OCI-LY1 (cell line): ENCODE data around the gene INTS7.

Experiments
- H2AFZ ChIP-seq: fragments of 200-600 bp; sonication (generic), shearing (Covaris generic); 2 replicates; pipeline ENCODE4 v1.6.0; 2014; ENCODE audit warnings: antibody characterized with exemption, mild to moderate bottlenecking, low read length
- H3F3A ChIP-seq: fragments of 200-600 bp; sonication (generic), shearing (Covaris generic); 2 replicates; pipeline ENCODE4 v1.6.0; 2014; ENCODE audit warnings: mild to moderate bottlenecking, antibody characterized with exemption, low read length, moderate library complexity; ENCODE audit not compliant: insufficient read depth
- H3K27ac ChIP-seq: fragments of 200-600 bp; sonication (generic); 2 replicates; pipeline ENCODE4 v1.5.1; 2014; ENCODE audit warnings: low read length, mixed run types, mild to moderate bottlenecking, low read depth; ENCODE audit not compliant: poor library complexity, severe bottlenecking
- H3K27me3 ChIP-seq: fragments of 200-600 bp; sonication (generic); 2 replicates; pipeline ENCODE4 v1.6.0; 2014; ENCODE audit warnings: antibody characterized with exemption, mild to moderate bottlenecking, low read length, moderate library complexity; ENCODE audit not compliant: insufficient read depth
- H3K36me3 ChIP-seq: fragments of 200-600 bp; sonication (generic); 2 replicates; pipeline ENCODE4 v1.6.1; 2014; ENCODE audit warnings: mild to moderate bottlenecking, antibody characterized with exemption, low read length, moderate library complexity, mixed read lengths; ENCODE audit not compliant: insufficient read depth
- H3K4me1 ChIP-seq: fragments of 200-600 bp; sonication (generic); 2 replicates; pipeline ENCODE4 v1.5.1; 2014; ENCODE audit warnings: mild to moderate bottlenecking, low read length, moderate library complexity; ENCODE audit not compliant: insufficient read depth, severe bottlenecking
- H3K4me2 ChIP-seq: fragments of 200-600 bp; sonication (generic), shearing (Covaris generic); 2 replicates; pipeline ENCODE4 v1.6.1; 2014; ENCODE audit warnings: low read length
- H3K4me3 ChIP-seq: fragments of 200-600 bp; sonication (generic); 2 replicates; pipeline ENCODE4 v1.5.1; 2014; ENCODE audit warnings: low read length, low read depth, mild to moderate bottlenecking, mixed read lengths; ENCODE audit not compliant: poor library complexity, severe bottlenecking
- H3K79me2 ChIP-seq: fragments of 200-600 bp; shearing (Covaris generic); 2 replicates; pipeline ENCODE4 v1.6.1; 2016; ENCODE audit warnings: mixed run types, low read length, mixed read lengths; ENCODE audit not compliant: insufficient read depth
- H3K9ac ChIP-seq: fragments of 200-600 bp; sonication (generic), shearing (Covaris generic); 2 replicates; pipeline ENCODE4 v1.6.1; 2014; ENCODE audit warnings: mild to moderate bottlenecking, low read length, mixed read lengths
- H3K9me2 ChIP-seq: fragments of 200-600 bp; sonication (generic), shearing (Covaris generic); 2 replicates; pipeline ENCODE4 v1.6.1; 2014; ENCODE audit warnings: low read depth, mild to moderate bottlenecking, low read length, mixed read lengths
- H3K9me3 ChIP-seq: fragments of 200-600 bp; shearing (Covaris generic); 2 replicates; pipeline ENCODE4 v1.6.1; 2014; ENCODE audit warnings: low read length, mixed read lengths
- H4K20me1 ChIP-seq: fragments of 200-600 bp; sonication (generic), shearing (Covaris generic); 2 replicates; pipeline ENCODE4 v1.6.0; 2016; ENCODE audit warnings: mild to moderate bottlenecking, low read length; ENCODE audit not compliant: insufficient read depth
- EZH2 ChIP-seq: fragments of 200-600 bp; sonication (generic), shearing (Covaris generic); IDR thresholded peaks from 2 replicates; pipeline ENCODE4 v1.8.0; 2017; ENCODE audit warnings: borderline replicate concordance, mixed run types, mild to moderate bottlenecking, antibody characterized with exemption, low read length, moderate library complexity, mixed read lengths
- TF ChIP-seq, protein P1 (sequence below): fragments of 200-600 bp; sonication (generic), shearing (Covaris generic); IDR thresholded peaks from 2 replicates; pipeline ENCODE4 v1.5.1; 2017; ENCODE audit warnings: mild to moderate bottlenecking, antibody characterized with exemption, low read length, moderate library complexity, mixed read lengths

The INTS7 gene

DNA sequence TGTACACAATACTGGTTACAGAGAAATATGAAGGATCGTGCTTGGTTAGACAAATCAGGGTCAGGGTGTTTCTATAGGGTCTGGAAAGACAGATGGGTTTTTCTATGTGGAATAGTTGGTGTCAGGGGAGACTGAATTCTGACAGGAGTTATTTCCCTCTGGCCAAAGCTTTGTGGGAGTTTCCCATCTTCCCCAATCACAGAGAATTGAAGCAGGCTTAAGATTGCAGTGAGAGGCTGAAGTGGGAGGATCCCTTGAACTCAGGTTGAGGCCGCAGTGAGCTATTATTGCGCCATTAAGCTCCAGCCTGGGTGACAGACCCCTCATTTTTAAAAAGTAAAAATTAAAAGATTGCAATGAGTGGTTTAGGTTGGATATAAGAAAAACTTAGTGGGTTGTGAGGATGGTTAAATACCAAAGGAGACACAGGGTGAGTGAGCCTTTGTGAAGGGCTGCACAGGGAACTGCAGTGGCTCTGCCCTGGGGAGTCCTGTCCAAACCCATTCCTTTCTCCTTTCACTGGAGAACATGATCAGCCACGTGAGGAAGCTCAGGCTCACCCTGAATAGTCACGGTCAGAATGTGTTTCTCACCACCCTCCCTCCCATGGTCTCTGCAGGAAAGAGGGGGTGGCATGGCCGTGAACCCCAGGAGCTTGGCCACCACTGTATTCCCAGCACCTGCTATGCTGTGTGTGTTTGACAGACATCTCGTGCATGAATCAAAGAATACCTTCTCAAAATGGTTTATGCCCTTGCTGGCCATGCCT is 101.2 kb downstream of the INTS7 start:
- H3K4me2 ChIP-seq: no peak overlapping the region
- peaks cover 8% of the 10 kb centered on the region for H3K4me1 ChIP-seq
- no peaks in the 10 kb centered on the region for H3K9me2 ChIP-seq
- H3K9ac ChIP-seq: no peak overlapping the region
- H3K9me3 ChIP-seq: no peaks in the 10 kb centered on the region
- no peaks in the 10 kb centered on the region for H3K79me2 ChIP-seq
- H3K27ac ChIP-seq: no peak overlapping the region
- H3K36me3 ChIP-seq: no peaks in the 10 kb centered on the region
- H3K27me3 ChIP-seq: no peaks in the 10 kb centered on the region
- no peak overlapping the region for H2AFZ ChIP-seq
- no peaks in the 10 kb centered on the region for H3F3A ChIP-seq
- no peaks in the 10 kb centered on the region for H4K20me1 ChIP-seq
- no peak for TF ChIP-seq EZH2
- TF ChIP-seq, protein P1, sequence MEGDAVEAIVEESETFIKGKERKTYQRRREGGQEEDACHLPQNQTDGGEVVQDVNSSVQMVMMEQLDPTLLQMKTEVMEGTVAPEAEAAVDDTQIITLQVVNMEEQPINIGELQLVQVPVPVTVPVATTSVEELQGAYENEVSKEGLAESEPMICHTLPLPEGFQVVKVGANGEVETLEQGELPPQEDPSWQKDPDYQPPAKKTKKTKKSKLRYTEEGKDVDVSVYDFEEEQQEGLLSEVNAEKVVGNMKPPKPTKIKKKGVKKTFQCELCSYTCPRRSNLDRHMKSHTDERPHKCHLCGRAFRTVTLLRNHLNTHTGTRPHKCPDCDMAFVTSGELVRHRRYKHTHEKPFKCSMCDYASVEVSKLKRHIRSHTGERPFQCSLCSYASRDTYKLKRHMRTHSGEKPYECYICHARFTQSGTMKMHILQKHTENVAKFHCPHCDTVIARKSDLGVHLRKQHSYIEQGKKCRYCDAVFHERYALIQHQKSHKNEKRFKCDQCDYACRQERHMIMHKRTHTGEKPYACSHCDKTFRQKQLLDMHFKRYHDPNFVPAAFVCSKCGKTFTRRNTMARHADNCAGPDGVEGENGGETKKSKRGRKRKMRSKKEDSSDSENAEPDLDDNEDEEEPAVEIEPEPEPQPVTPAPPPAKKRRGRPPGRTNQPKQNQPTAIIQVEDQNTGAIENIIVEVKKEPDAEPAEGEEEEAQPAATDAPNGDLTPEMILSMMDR: no peak
- no peak overlapping the region for H3K4me3 ChIP-seq

DNA sequence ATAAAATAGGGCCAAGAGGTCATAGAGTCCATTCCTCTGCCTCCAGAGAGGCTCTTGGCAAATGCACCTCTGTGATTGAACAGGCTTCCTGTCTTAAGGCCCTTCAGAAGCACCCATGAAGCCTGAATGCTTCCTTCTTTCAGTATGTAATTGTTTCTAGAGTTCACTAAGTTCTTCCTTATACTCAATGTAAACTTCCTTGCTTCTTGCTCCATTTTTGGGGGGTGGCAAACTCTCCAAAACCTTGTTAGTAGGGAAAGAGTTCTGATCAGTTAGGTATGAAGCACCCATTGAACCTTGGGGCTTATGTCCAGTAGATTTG is 102.5 kb downstream of the INTS7 start:
- Histone ChIP-seq H3K9me2 (no peaks in the 10 kb centered on the region), H3K4me1 (no peaks in the 10 kb centered on the region), H3K9ac (no peak overlapping the region), H3K27ac (no peak overlapping the region), H3K9me3 (no peaks in the 10 kb centered on the region), H3K4me3 (no peak overlapping the region), H3K4me2 (no peak overlapping the region), H3K36me3 (no peaks in the 10 kb centered on the region), H3K27me3 (no peaks in the 10 kb centered on the region), H2AFZ (no peak overlapping the region), H4K20me1 (no peaks in the 10 kb centered on the region), H3F3A (no peaks in the 10 kb centered on the region), H3K79me2 (no peaks in the 10 kb centered on the region)
- TF ChIP-seq, protein P1: no peak
- no peak for TF ChIP-seq EZH2

DNA sequence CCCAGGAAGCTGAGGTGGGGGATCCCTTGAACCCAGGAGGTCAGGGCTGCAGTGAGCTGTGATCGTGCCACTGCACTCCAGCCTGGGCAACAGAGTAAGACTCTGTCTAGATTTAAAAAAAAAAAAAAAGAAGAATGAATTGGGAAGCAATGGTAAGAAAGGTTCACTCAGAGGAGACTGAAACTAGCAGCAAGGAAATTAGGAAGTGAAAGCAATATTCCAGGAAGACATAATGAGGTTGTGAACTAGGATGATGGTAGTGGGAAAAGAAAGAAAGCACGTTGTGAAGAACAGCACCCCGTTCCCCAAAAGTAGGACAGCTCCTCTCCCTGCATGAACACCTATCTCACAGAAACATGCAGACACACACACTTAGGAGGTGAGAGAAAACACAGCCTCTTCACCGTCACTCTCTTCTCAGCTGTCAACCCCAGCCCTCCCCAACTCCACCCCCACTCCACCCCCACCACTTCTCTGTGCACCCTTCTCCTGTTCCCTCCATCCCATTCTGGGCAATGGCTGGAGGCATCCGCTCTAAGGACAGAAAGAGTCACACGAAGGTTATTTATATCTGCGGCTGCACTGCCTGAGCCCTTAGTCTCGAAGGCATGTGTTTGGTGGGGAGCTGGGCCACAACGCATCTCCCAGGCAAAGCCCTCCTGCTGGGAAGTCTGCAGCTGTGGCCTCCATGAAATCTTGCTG is 103.0 kb downstream of the INTS7 start:
- Histone ChIP-seq H3K79me2 (no peaks in the 10 kb centered on the region), H3K9me2 (no peaks in the 10 kb centered on the region), H3K36me3 (no peaks in the 10 kb centered on the region), H3K4me3 (no peak overlapping the region), H3F3A (no peaks in the 10 kb centered on the region), H3K4me2 (no peak overlapping the region), H3K9me3 (no peaks in the 10 kb centered on the region), H3K27ac (no peak overlapping the region), H3K9ac (no peak overlapping the region), H3K4me1 (no peaks in the 10 kb centered on the region), H3K27me3 (no peaks in the 10 kb centered on the region), H2AFZ (no peak overlapping the region), H4K20me1 (no peaks in the 10 kb centered on the region)
- TF ChIP-seq, protein P1: no peak
- TF ChIP-seq EZH2: no peak
